Activated naive CD4-positive, alpha-beta T cell treated with anti-CD3 and anti-CD28 coated beads, Interleukin-2, amount 10 ng/mL, durations not matched to agents 7 days and 5 days (primary cell): ENCODE measurements around the gene NKX2-2.

ENCODE experiments used
- CTCF ChIA-PET: fragments of 350-600 bp; sonication (Branson Sonifier 250); formaldehyde crosslinking; loops from one replicate; lab custom pipeline; 2021; ENCODE audit warnings: antibody characterized with exemption; lab: Charles Lee
- DNase-seq: peaks from one replicate; pipeline ENCODE4 v3.0.0-alpha.2; 2020
- H3K27ac Mint-ChIP-seq: one replicate; pipeline ENCODE4 v1.8.0; 2021; ENCODE audit warnings: mild to moderate bottlenecking, moderate library complexity, mixed read lengths
- H3K27me3 Mint-ChIP-seq: one replicate; pipeline ENCODE4 v1.8.0; 2021; ENCODE audit warnings: mild to moderate bottlenecking, mixed read lengths
- H3K36me3 Mint-ChIP-seq: one replicate; pipeline ENCODE4 v1.8.0; 2021; ENCODE audit warnings: mixed read lengths
- H3K4me1 Mint-ChIP-seq: one replicate; pipeline ENCODE4 v1.8.0; 2021; ENCODE audit warnings: mixed read lengths
- H3K4me3 Mint-ChIP-seq: one replicate; pipeline ENCODE4 v1.8.0; 2021; ENCODE audit warnings: mild to moderate bottlenecking, moderate library complexity, mixed read lengths
- H3K9me3 Mint-ChIP-seq: one replicate; pipeline ENCODE4 v1.8.0; 2021; ENCODE audit warnings: mixed read lengths

NKX2-2 gene

DNA sequence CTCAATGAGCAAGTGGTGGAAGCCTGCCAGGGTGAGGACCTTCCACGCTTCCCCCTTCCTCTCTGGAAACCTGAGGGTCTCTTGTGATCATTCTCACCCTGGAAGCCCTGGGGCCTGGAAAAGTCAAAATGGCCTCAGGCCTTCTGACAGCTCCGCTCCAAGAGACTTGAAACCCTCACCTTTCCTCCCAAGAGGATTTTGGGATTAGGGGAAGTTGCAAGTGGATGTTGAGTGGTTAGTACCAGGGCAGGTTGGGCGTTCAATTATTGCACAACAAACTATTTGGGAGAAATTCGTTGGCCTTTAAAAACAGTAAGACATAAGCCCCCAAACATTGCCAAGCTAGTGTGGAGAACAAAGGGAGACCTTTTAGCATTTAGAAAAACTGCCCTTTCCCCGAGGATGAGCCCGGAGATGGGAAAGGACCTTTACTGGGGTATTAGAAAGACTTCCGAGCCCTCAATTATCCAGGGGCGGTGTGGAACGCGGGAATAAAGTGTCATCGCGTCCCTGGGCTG, 4.7 kb downstream of the NKX2-2 start:
- Mint-ChIP-seq H3K27me3 (peaks cover 99% of the 10 kb centered on the region), H3K27ac (peak overlapping the region; percentile 49), H3K4me1 (peaks cover 48% of the 10 kb centered on the region), H3K4me3 (peak overlapping the region; percentile 72), H3K36me3 (peaks cover 6% of the 10 kb centered on the region), H3K9me3 (no peaks in the 10 kb centered on the region)
- CTCF ChIA-PET = interaction anchor here (1.2 to 11.2 kb wide), 2 partner anchors 114 to 271 kb away, joined by 5 to 212 read pairs; no protein-coding TSS in a partner anchor
- DNase-seq = no peak

GRCh38 chr20:21508230-21509078, 5.4 kb downstream of the NKX2-2 start:
- Mint-ChIP-seq H3K4me3 (peak overlapping the region; percentile 62), H3K36me3 (peaks cover 6% of the 10 kb centered on the region), H3K27ac (peak overlapping the region; percentile 57), H3K27me3 (peaks cover 96% of the 10 kb centered on the region), H3K4me1 (peaks cover 47% of the 10 kb centered on the region), H3K9me3 (no peaks in the 10 kb centered on the region)
- no peak for DNase-seq
- CTCF ChIA-PET = interaction anchor here (0.7 to 11.2 kb wide), 5 partner anchors 113 to 650 kb away, joined by 3 to 212 read pairs (median 5); no protein-coding TSS in a partner anchor

DNA sequence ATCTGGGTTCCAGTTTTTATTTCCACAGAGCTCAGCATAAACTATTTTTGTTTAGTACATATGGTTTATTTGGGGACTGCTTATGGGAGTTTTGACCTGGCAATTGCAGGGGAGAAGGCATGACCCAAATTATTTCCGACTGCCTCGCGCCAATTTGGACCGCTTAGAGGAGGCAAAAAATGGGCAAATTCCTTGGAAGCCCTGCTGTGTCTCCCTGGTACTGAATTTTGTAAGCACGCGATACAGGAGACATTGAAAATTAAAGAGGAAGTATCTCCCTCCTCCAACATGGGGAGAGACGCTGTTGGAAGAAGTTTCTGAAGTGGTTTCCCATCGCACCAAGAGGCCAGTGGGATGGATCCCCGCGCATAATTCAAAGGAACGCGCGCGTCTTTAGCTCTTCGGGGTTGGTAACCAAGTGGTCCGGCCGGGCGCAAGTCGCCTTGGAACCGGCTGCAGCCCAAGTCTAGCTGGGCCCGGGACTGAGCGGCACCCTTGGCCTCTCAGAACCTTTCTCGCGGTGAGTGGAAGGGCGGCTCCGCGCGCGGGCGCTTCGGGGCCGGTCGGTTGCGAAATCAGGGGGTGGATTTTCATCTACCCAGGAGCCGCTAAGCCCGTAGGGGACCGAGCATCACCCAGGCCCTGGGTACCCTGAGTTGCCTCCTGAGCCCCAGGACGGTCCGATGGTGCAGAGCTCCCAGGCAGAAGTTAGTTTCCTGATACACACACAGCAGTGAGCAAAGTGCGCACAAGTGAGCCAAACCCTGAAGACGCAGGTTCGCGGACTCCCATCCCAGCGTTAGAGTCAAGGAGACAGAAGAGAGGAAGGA, 6.2 kb downstream of the NKX2-2 start:
- Mint-ChIP-seq H3K4me3 (peak overlapping the region; percentile 62), H3K27ac (peak overlapping the region; percentile 57), H3K36me3 (peaks cover 6% of the 10 kb centered on the region), H3K9me3 (no peaks in the 10 kb centered on the region), H3K4me1 (peaks cover 44% of the 10 kb centered on the region), H3K27me3 (peaks cover 88% of the 10 kb centered on the region)
- no peak for DNase-seq
- CTCF ChIA-PET = interaction anchor here (0.7 to 11.2 kb wide), 6 partner anchors 8 to 649 kb away, joined by 3 to 212 read pairs (median 4); no protein-coding TSS in a partner anchor

GRCh38 chr20:21505810-21506530, 7.9 kb downstream of the NKX2-2 start:
- peaks cover 4% of the 10 kb centered on the region for H3K36me3 Mint-ChIP-seq
- H3K27ac Mint-ChIP-seq = no peak overlapping the region
- H3K27me3 Mint-ChIP-seq = peaks cover 84% of the 10 kb centered on the region
- H3K4me3 Mint-ChIP-seq = peak overlapping the region; percentile 62
- H3K4me1 Mint-ChIP-seq = peaks cover 33% of the 10 kb centered on the region
- no peaks in the 10 kb centered on the region for H3K9me3 Mint-ChIP-seq
- CTCF ChIA-PET = interaction anchor here (0.6 to 11.2 kb wide), 25 partner anchors 11 to 683 kb away, joined by 3 to 212 read pairs (median 4); no protein-coding TSS in a partner anchor
- peak; percentile 69 for DNase-seq

- Mint-ChIP-seq H3K4me3 (peak overlapping the region; percentile 47), H3K27me3 (peaks cover 82% of the 10 kb centered on the region), H3K4me1 (peaks cover 29% of the 10 kb centered on the region), H3K9me3 (no peaks in the 10 kb centered on the region), H3K36me3 (peaks cover 4% of the 10 kb centered on the region), H3K27ac (peak overlapping the region; percentile 49)
- DNase-seq = peak; percentile 80
- CTCF ChIA-PET = interaction anchor here (0.6 to 11.2 kb wide), 29 partner anchors 12 to 683 kb away, joined by 3 to 212 read pairs (median 4); no protein-coding TSS in a partner anchor
These were observed 8.6 kb downstream of the NKX2-2 start for GRCh38 chr20:21505161-21505809.

- no peaks in the 10 kb centered on the region for H3K36me3 Mint-ChIP-seq
- no peak for DNase-seq
- H3K27ac Mint-ChIP-seq = no peak overlapping the region
- H3K4me1 Mint-ChIP-seq = peaks cover 20% of the 10 kb centered on the region
- CTCF ChIA-PET = interaction anchor here (1.0 to 11.2 kb wide), 17 partner anchors 13 to 668 kb away, joined by 3 to 212 read pairs (median 6); no protein-coding TSS in a partner anchor
- H3K27me3 Mint-ChIP-seq = peaks cover 81% of the 10 kb centered on the region
- no peak overlapping the region for H3K4me3 Mint-ChIP-seq
- H3K9me3 Mint-ChIP-seq = no peaks in the 10 kb centered on the region
These were observed 9.5 kb downstream of the NKX2-2 start for GRCh38 chr20:21504323-21504722.

DNA sequence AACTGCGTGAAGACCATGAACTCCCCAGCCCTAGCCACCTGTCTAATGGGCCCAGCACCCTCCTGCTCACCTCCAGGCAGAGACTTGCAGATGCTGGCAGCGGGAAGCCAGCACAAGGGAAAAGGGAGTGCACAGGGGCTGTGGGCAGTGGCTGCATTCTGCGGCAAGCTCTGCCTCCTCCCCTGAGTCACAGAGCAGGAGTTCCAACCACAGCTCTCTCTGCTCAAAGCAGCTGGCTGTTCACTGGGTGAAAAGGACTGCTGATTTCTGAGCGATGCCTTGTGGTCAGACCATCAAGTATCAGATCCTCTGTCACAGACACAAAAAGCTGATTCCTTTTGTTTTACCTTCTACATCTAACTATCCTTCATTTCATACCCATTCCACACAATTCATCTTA, 10.5 kb downstream of the NKX2-2 start:
- CTCF ChIA-PET = interaction anchor here (0.6 to 11.2 kb wide), 10 partner anchors 11 to 666 kb away, joined by 3 to 212 read pairs (median 5); partner anchors contain the start of gene NKX2-2
- peaks cover 17% of the 10 kb centered on the region for H3K4me1 Mint-ChIP-seq
- H3K27ac Mint-ChIP-seq = no peak overlapping the region
- no peaks in the 10 kb centered on the region for H3K36me3 Mint-ChIP-seq
- no peak overlapping the region for H3K4me3 Mint-ChIP-seq
- peaks cover 80% of the 10 kb centered on the region for H3K27me3 Mint-ChIP-seq
- no peaks in the 10 kb centered on the region for H3K9me3 Mint-ChIP-seq
- peak; percentile 22 for DNase-seq

DNA sequence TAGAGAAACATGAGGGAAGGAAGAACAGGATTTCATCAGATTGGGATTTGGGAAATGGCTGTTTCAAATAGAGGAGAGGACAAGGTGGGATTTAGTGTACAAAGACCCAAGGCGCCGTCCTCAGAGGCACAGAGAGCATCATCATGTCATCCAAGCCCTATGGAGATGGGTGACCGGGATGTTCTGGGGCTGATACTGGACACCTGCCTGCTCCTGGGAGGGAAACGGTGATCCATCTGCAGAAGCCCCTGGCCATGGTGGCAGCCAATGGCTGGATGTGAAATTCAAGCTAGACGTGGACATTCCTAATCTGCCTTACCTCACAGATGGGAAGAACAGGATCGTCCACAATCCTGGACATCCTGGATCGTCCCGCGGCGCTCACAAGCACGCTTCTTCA, 12.7 kb downstream of the NKX2-2 start:
- CTCF ChIA-PET = interaction anchor here (1.2 to 11.2 kb wide), 2 partner anchors 263 to 641 kb away, joined by 3 to 212 read pairs; no protein-coding TSS in a partner anchor
- no peak for DNase-seq
- Mint-ChIP-seq H3K27me3 (peaks cover 70% of the 10 kb centered on the region), H3K4me3 (no peak overlapping the region), H3K4me1 (peaks cover 8% of the 10 kb centered on the region), H3K36me3 (no peaks in the 10 kb centered on the region), H3K27ac (no peak overlapping the region), H3K9me3 (no peaks in the 10 kb centered on the region)

- peaks cover 67% of the 10 kb centered on the region for H3K27me3 Mint-ChIP-seq
- DNase-seq = no peak
- no peak overlapping the region for H3K27ac Mint-ChIP-seq
- CTCF ChIA-PET = interaction anchor here (11.2 kb wide), 1 partner anchor 262 kb away, joined by 212 read pairs; no protein-coding TSS in a partner anchor
- no peaks in the 10 kb centered on the region for H3K36me3 Mint-ChIP-seq
- no peaks in the 10 kb centered on the region for H3K9me3 Mint-ChIP-seq
- no peak overlapping the region for H3K4me3 Mint-ChIP-seq
- H3K4me1 Mint-ChIP-seq = peaks cover 8% of the 10 kb centered on the region
These were observed 13.3 kb downstream of the NKX2-2 start for GRCh38 chr20:21500599-21500998.

DNA sequence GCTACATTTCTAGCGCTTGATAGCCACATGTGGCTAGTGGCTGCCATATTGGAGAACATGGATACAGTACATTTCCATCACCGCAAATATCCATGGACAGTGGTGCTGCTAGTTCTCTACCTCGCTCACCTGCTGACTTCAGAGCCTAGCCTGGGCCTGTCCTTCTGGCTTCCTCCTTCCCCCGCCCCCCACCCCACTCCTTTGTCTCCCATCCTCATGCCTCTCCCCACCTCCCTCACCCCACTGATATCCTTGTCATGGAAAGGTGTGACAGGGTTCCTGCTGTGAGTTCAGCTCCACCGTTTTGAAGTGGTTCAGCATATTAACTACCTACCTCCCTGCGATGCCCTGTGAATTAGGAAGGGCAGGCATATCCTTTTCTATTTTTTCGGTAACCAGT, 14.2 kb downstream of the NKX2-2 start:
- H3K4me1 Mint-ChIP-seq = peaks cover 2% of the 10 kb centered on the region
- H3K9me3 Mint-ChIP-seq = no peaks in the 10 kb centered on the region
- H3K36me3 Mint-ChIP-seq = no peaks in the 10 kb centered on the region
- peaks cover 59% of the 10 kb centered on the region for H3K27me3 Mint-ChIP-seq
- no peak overlapping the region for H3K27ac Mint-ChIP-seq
- H3K4me3 Mint-ChIP-seq = no peak overlapping the region
- CTCF ChIA-PET = interaction anchor here (1.4 to 11.2 kb wide), 2 partner anchors 261 to 264 kb away, joined by 4 to 212 read pairs; no protein-coding TSS in a partner anchor
- no peak for DNase-seq

DNA sequence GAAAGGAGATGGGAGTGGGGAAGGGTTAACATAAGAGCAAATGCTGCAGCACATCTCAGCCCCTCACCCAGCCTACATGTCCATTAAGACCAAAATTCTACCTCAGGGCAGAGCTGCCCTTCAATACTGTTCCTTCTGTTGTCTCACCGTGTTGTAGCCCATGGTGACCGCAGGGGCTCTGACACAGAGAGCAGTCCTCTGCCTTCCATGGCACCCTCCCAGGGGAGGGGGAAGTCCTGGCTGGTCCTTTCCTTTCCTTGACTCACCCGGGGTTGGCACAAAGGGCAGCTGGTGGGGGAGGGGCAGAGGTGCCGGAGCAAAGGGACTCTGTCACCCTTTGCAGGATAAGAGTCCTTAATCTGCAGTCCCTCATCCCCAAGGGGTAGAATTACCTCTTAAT, 15.2 kb downstream of the NKX2-2 start:
- Mint-ChIP-seq H3K4me1 (peaks cover 2% of the 10 kb centered on the region), H3K27ac (no peak overlapping the region), H3K36me3 (no peaks in the 10 kb centered on the region), H3K4me3 (no peak overlapping the region), H3K9me3 (no peaks in the 10 kb centered on the region), H3K27me3 (peaks cover 54% of the 10 kb centered on the region)
- CTCF ChIA-PET = interaction anchor here (1.4 kb wide), 1 partner anchor 263 kb away, joined by 4 read pairs; no protein-coding TSS in a partner anchor
- DNase-seq = no peak

DNA sequence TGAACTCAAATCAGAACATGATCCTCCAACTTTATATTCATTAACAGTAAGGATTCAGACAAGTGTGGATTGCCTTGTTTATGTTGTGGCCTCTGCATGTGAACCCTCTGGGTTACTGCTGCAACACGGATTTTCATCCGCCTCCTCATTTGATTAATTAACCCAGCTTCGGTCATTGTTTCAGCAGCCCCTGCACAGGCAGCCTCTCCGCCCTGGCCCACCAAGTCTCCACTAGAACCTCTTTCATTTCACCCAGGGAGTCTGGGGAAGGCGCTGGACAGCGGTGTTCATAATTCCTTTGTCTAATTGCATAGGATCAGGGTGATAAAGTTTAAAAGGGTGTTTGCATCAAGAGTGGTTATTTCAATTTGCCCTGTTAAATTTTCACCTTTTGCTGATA, 15.7 kb downstream of the NKX2-2 start:
- H3K9me3 Mint-ChIP-seq = no peaks in the 10 kb centered on the region
- no peaks in the 10 kb centered on the region for H3K36me3 Mint-ChIP-seq
- CTCF ChIA-PET = interaction anchor here (1.4 kb wide), 1 partner anchor 262 kb away, joined by 4 read pairs; no protein-coding TSS in a partner anchor
- no peaks in the 10 kb centered on the region for H3K4me1 Mint-ChIP-seq
- peaks cover 54% of the 10 kb centered on the region for H3K27me3 Mint-ChIP-seq
- no peak for DNase-seq
- no peak overlapping the region for H3K4me3 Mint-ChIP-seq
- H3K27ac Mint-ChIP-seq = no peak overlapping the region
